NCI-H748 treated with DMSO at 0.1 percent for 48 hours (cell line): ENCODE results near the gene KCNAB2.
"Not testable (repeated sequence)": the region's sequence is repeated elsewhere in the genome, so short reads cannot be mapped to it uniquely, and the experiment has no call there.

Source experiments
- DNase-seq: peaks from one replicate; lab custom pipeline; 2025; lab: John Stamatoyannopoulos, UW

The KCNAB2 gene

GRCh38 chr1:6057170-6057845 is 11.6 kb downstream of the KCNAB2 start:
- no peak for DNase-seq

- no peak for DNase-seq
Measured at GRCh38 chr1:6059866-6060265, 14.2 kb downstream of the KCNAB2 start.

- no peak for DNase-seq
Measured at GRCh38 chr1:6062670-6063069, 17.0 kb downstream of the KCNAB2 start.

- not testable (repeated sequence) for DNase-seq
Measured at GRCh38 chr1:6063532-6064053, 17.9 kb downstream of the KCNAB2 start.

- no peak for DNase-seq
Measured at GRCh38 chr1:6065093-6065858, 19.6 kb downstream of the KCNAB2 start.

- no peak for DNase-seq
Measured at GRCh38 chr1:6066680-6067079, 21.0 kb downstream of the KCNAB2 start.

- no peak for DNase-seq
Measured at GRCh38 chr1:6068073-6068472, 22.4 kb downstream of the KCNAB2 start.

- no peak for DNase-seq
Measured at GRCh38 chr1:6068932-6069331, 23.2 kb downstream of the KCNAB2 start.

GRCh38 chr1:6069573-6069972 is 23.9 kb downstream of the KCNAB2 start:
- DNase-seq, result no peak

GRCh38 chr1:6070450-6070974 is 24.8 kb downstream of the KCNAB2 start:
- no peak for DNase-seq

- DNase-seq, result no peak
Measured at GRCh38 chr1:6071219-6071618, 25.5 kb downstream of the KCNAB2 start.

GRCh38 chr1:6072774-6073479 is 27.2 kb downstream of the KCNAB2 start:
- DNase-seq, result no peak

GRCh38 chr1:6073480-6074053 is 27.9 kb downstream of the KCNAB2 start:
- no peak for DNase-seq

- no peak for DNase-seq
Measured at GRCh38 chr1:6074192-6074901, 28.7 kb downstream of the KCNAB2 start.

- no peak for DNase-seq
Measured at GRCh38 chr1:6075748-6076147, 30.1 kb downstream of the KCNAB2 start.

- DNase-seq, result not testable (repeated sequence)
Measured at GRCh38 chr1:6077061-6077460, 31.4 kb downstream of the KCNAB2 start.

- DNase-seq, result no peak
Measured at GRCh38 chr1:6077506-6077905, 31.8 kb downstream of the KCNAB2 start.

GRCh38 chr1:6077919-6078318 is 32.2 kb downstream of the KCNAB2 start:
- DNase-seq, result no peak

- DNase-seq, result no peak
Measured at GRCh38 chr1:6080469-6080868, 34.8 kb downstream of the KCNAB2 start.

- DNase-seq, result no peak
Measured at GRCh38 chr1:6081901-6082300, 36.2 kb downstream of the KCNAB2 start.

- no peak for DNase-seq
Measured at GRCh38 chr1:6082430-6082971, 36.8 kb downstream of the KCNAB2 start.
